Stimulated activated CD4-positive, alpha-beta T cell treated with anti-CD3 and anti-CD28 coated beads, TNF-alpha, amount 100 ng/mL, for 1 hour (primary cell): ENCODE measurements around the gene UGP2.

ENCODE experiments used
- DNase-seq, 3 donors: peaks; one replicate each; pipeline ENCODE4 v3.0.0-alpha.2; 2020; ENCODE audit warnings: low read depth in 3 of 3, low spot score in 1 of 3

The UGP2 gene

DNA sequence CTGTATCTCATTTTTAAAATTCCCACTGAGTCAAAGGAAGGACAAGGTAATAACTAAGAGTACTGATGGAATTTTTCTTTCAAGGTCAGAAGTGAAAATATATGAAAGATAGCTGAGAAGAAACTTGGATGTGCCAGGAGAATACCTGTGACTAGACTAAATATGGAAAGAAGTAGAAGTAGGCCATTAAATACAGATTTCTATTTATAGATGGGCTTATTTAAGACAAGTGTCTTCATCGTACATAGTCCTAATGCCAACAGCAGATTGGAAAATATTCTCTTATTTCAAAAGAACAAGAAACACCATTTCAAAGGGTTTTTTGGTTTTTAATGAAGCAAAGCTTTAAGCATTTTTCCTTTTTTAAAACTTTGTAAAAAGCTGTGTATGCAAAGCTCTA lies 22.0 kb downstream of the UGP2 start:
- DNase-seq: no peak

- DNase-seq: no peak
Measured at GRCh38 chr2:63865159-63865799, 23.6 kb downstream of the UGP2 start.

GRCh38 chr2:63866009-63866709 lies 24.5 kb downstream of the UGP2 start:
- DNase-seq: no peak

GRCh38 chr2:63870679-63871078 lies 29.0 kb downstream of the UGP2 start:
- no peak for DNase-seq

GRCh38 chr2:63871864-63872263 lies 30.2 kb downstream of the UGP2 start:
- DNase-seq: no peak

GRCh38 chr2:63872571-63873328 lies 31.1 kb downstream of the UGP2 start:
- no peak for DNase-seq

- DNase-seq: no peak
Measured at GRCh38 chr2:63874204-63875130, 32.8 kb downstream of the UGP2 start.

DNA sequence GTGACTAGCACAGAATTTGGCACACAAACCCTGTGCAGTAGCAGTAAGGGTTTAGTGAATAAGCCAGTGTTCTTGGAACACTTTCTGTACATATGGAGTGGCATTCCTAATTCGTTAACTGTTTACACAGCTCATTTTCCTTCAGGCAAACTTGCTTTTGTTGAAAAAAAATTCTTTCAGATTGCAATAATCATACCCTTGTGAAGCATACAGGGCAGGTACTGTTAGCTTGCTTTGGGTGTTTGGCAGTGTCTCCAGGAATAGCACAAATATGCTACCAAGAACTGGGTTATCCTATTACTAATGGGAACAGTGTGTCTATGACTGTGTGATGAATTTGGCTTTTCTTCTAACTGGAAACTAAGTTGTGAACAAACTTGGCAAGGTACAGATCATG lies 33.4 kb downstream of the UGP2 start:
- DNase-seq: no peak

DNA sequence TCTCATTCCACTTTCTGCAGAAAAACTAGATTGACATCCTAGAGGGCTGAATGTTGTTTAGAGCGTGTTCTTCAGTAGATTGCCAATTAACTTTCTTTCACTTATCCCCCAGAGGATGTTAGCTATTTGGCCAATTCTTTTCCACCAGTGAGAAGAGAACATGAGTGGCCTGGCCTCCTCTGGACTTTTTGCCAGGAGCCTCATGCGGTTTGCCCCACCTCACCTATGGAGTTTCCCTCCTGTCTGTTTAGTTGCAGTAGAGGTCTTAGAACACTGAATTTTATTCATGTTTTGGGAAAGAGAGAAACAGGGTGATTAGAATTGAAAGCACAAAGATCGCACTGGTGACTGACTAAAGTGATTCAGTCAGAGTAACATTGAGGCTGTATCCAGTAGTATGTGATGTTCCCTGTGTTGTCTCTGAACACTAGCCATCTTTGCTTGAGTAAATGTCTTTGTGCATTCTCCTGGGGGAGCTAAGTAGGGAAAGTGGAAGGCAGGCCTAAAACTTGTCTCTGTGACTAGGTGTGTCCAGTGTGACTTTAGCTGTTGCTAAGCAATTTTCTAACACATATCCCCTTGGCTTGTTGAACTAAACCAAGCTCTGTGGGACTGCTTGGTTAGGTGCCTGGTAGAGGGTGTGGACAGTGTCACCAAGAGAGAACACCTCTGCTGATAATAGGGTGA lies 34.0 kb downstream of the UGP2 start:
- DNase-seq: no peak

GRCh38 chr2:63876311-63876710 lies 34.6 kb downstream of the UGP2 start:
- DNase-seq: no peak

- no peak for DNase-seq
Measured at GRCh38 chr2:63878486-63878885, 36.8 kb downstream of the UGP2 start.

GRCh38 chr2:63879876-63880433 lies 38.3 kb downstream of the UGP2 start:
- DNase-seq: no peak

GRCh38 chr2:63880625-63881024 lies 38.9 kb downstream of the UGP2 start:
- no peak for DNase-seq

DNA sequence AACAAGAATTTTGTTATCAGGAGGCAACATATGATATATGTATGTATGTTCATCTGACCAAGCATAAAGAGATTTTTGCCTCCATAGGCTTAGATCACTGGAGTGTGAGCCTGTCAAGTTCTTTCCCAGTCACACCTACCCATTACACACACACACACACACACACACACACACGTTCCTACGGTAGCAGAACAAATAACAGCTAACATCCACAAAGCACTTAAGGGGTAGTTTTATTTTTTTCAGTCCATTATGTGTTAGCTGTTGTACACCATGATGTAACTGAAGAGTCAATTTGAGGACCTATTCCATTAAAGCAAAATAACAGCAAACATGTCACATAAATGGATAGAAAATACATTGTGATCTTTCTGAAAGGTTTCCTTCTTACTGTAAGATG lies 39.5 kb downstream of the UGP2 start:
- no peak for DNase-seq

DNA sequence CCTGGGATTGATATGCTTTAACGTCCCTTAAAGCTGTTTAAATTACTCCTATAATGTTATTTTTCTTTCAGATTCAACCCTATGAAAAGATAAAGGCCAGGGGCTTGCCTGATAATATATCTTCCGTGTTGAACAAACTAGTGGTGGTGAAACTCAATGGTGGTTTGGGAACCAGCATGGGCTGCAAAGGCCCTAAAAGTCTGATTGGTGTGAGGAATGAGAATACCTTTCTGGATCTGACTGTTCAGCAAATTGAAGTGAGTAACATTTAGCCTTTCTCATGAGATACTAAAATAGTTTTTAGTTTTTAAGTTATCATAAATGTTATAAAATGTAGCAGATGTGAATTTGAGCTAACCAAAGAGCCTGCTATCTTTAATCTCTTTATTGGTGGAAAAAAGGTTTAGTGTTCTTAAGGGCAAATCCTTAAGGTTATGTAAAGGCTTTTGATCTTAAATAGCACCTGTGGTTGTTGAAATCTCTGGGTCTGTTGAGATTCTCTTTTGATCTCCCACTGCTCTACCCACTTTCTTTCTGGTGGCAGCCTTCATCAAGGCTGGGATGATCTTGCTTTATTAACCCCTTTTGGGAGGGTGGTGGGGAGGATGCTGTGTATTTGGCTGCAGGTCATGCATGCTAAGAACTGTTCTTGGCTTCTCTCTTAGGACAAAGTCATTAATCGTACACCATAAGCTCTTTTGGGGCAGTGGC lies 40.9 kb downstream of the UGP2 start:
- no peak for DNase-seq

- DNase-seq: no peak
Measured at GRCh38 chr2:63886445-63886844, 44.7 kb downstream of the UGP2 start.

- DNase-seq: no peak
Measured at GRCh38 chr2:63888053-63888452, 46.4 kb downstream of the UGP2 start.

DNA sequence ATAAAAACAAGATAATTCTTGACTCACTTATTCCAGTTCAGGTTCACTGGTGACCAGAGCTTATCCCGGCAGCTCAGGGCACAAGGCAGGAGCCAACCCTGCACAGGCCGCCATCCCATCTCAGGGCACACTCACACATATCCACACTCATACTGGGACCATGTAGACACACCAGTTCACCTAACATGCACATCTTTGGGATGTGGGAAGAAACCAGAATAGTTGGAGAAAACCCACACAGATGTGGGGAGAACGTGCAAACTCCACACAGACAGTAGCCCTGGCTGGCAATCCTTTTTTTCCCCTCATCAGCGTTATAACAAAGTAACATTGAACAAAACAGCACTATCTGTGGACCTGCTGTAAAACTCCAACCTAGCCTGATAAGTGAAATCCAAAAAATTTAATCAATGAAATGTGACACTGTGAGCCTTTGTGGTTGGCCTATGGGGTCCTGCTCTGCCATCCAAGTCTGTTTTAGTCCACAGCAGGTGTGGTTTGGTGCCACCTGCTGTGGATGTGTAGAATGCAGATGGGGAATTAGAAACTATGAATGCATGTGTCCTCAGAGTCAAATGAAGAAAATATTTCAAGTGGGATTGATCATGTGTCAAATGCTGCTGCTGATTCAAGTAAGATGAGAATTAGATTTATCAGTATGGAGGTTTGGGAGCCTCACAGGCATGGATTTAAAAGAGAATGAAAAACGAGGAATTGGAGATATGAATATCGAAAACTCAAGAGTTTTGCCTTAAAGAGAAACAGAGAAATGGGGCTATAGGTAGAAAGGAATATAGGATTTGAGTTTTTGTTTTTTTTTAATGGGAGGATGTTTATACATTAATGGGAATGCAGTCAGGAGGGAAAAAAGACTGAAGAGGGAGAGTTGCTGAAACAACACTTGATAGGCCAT lies 47.0 kb downstream of the UGP2 start:
- peak in 2 of 3 donors; percentile 4 to 19 for DNase-seq

DNA sequence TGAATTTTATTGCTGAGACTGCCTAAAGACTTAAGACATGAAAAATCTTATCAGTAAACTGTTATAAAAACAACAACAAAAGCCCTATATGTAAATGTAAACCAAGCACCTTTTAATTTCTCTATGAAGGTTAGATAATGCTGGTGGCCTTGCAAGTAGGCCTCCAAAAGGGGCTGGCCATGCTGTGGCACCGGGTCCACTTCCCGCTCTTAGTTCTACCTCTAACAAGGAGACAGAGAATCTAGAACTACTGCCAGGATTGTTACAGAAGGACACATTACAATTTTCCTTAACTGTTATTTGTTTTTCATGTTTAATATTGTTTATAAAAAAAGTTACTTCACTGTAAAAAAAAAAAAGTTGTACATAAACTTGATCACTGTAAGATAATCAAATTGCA lies 49.0 kb downstream of the UGP2 start:
- DNase-seq: no peak
